Measurements from ENCODE around the gene B3GNT7. TPM values are rescaled to one million over a fixed set of nuclear protein-coding genes. Genes with fewer than 3 reads are reported as not detected.

Gene B3GNT7
- total and polyA plus RNA-seq, 12 donors = 2.2 to 71.6 (median 47.7) TPM

GRCh38 chr2:231380991-231381847, 14.3 kb upstream of the B3GNT7 start:
- Histone ChIP-seq H3K27ac (no peak overlapping the region), H3K4me1 (replicated peaks in 1 of 2) (peaks cover 0 to 4% of the 10 kb centered on the region in 2 donors), H3K4me3 (no peak overlapping the region), H3K36me3 (replicated peaks in 1 of 2) (no peaks in the 10 kb centered on the region), H3K27me3 (no peaks in the 10 kb centered on the region), H3K9me3 (replicated peaks in 1 of 3) (peaks cover 0 to 9% (median 0%) of the 10 kb centered on the region in 3 donors)
- WGBS, 4 donors = 87 to 94% (median 92%) methylated on average over 5 of the region's 5 CpGs
- DNase-seq = no peak
- TF ChIP-seq CTCF (IDR thresholded peaks at IDR 0.05) (no peak), POLR2A (IDR thresholded peaks at IDR 0.05) (no peak)
- intact Hi-C loops (cut with DNase I) = no loop called here

- TF ChIP-seq POLR2A (IDR thresholded peaks at IDR 0.05) (no peak), CTCF (IDR thresholded peaks at IDR 0.05) (no peak)
- intact Hi-C loops (cut with DNase I) = no loop called here
- Histone ChIP-seq H3K4me3 (no peak overlapping the region), H3K27ac (no peak overlapping the region), H3K9me3 (replicated peaks in 1 of 3) (peaks cover 0 to 9% (median 0%) of the 10 kb centered on the region in 3 donors), H3K27me3 (no peaks in the 10 kb centered on the region), H3K4me1 (replicated peaks in 1 of 2) (peaks cover 0 to 4% of the 10 kb centered on the region in 2 donors), H3K36me3 (replicated peaks in 1 of 2) (no peaks in the 10 kb centered on the region)
- no peak for DNase-seq
- 87 to 94% (median 90%) methylated on average over 5 to 8 of the region's 8 CpGs for WGBS, 4 donors
These were observed 13.4 kb upstream of the B3GNT7 start for GRCh38 chr2:231382116-231382515.

GRCh38 chr2:231383416-231384108, 11.9 kb upstream of the B3GNT7 start:
- H3K4me3 ChIP-seq = no peak overlapping the region
- 80 to 88% (median 81%) methylated on average over 15 of the region's 15 CpGs for WGBS, 4 donors
- TF ChIP-seq CTCF (IDR thresholded peaks at IDR 0.05) (no peak), POLR2A (IDR thresholded peaks at IDR 0.05) (no peak)
- peaks cover 0 to 9% (median 0%) of the 10 kb centered on the region in 3 donors for H3K9me3 ChIP-seq (replicated peaks in 1 of 3)
- H3K36me3 ChIP-seq (replicated peaks in 1 of 2) = no peaks in the 10 kb centered on the region
- peaks cover 0 to 11% of the 10 kb centered on the region in 2 donors for H3K4me1 ChIP-seq (replicated peaks in 1 of 2)
- H3K27me3 ChIP-seq = no peaks in the 10 kb centered on the region
- intact Hi-C loops (cut with DNase I) = no loop called here
- no peak for DNase-seq
- H3K27ac ChIP-seq = no peak overlapping the region

- Histone ChIP-seq H3K9me3 (replicated peaks in 1 of 3) (peaks cover 0 to 9% (median 0%) of the 10 kb centered on the region in 3 donors), H3K36me3 (replicated peaks in 1 of 2) (no peaks in the 10 kb centered on the region), H3K4me3 (no peak overlapping the region), H3K4me1 (replicated peaks in 1 of 2) (peaks cover 0 to 11% of the 10 kb centered on the region in 2 donors), H3K27ac (no peak overlapping the region), H3K27me3 (no peaks in the 10 kb centered on the region)
- WGBS, 4 donors = 93 to 100% (median 97%) methylated on average over 2 of the region's 2 CpGs
- intact Hi-C loops (cut with DNase I) = no loop called here
- no peak for TF ChIP-seq CTCF (IDR thresholded peaks at IDR 0.05)
- TF ChIP-seq POLR2A (IDR thresholded peaks at IDR 0.05) = no peak
- DNase-seq = no peak
These were observed 11.4 kb upstream of the B3GNT7 start for GRCh38 chr2:231384109-231384435.
